GM10248 (cell line): ENCODE measurements around the gene TWF2.
"Not testable (repeated sequence)": the region's sequence is repeated elsewhere in the genome, so short reads cannot be mapped to it uniquely, and the experiment has no call there.

ENCODE experiments used
- CTCF ChIA-PET: fragments of 300-600 bp; sonication (Branson Sonifier 250); formaldehyde crosslinking; extraction: SDS; loops from one replicate; lab custom pipeline; 2021; ENCODE audit warnings: antibody characterized with exemption; lab: Yijun Ruan, JAX
- POLR2A ChIA-PET: fragments of 350-650 bp; sonication (Branson Sonifier 250); formaldehyde crosslinking; extraction: SDS; loops from one replicate; lab custom pipeline; 2020; ENCODE audit warnings: antibody characterized with exemption; lab: Yijun Ruan, JAX
- DNase-seq: peaks from one replicate; pipeline ENCODE4 v3.0.0; 2012; ENCODE audit errors: extremely low spot score
- TF ChIP-seq, protein P1 (sequence below): IDR thresholded peaks from 2 replicates; pipeline ENCODE4 v1.5.1; 2012; ENCODE audit warnings: mild to moderate bottlenecking, low read depth; ENCODE audit errors: extremely low read depth, missing control alignments, control extremely low read depth

Gene TWF2

GRCh38 chr3:52280050-52280461 is 41.1 kb upstream of the TWF2 start:
- CTCF ChIA-PET = interaction anchor here (0.9 to 5.9 kb wide), 12 partner anchors 19 to 278 kb away, joined by 3 to 44 read pairs (median 6); partner anchors contain the start of gene TWF2
- TF ChIP-seq, protein P1, sequence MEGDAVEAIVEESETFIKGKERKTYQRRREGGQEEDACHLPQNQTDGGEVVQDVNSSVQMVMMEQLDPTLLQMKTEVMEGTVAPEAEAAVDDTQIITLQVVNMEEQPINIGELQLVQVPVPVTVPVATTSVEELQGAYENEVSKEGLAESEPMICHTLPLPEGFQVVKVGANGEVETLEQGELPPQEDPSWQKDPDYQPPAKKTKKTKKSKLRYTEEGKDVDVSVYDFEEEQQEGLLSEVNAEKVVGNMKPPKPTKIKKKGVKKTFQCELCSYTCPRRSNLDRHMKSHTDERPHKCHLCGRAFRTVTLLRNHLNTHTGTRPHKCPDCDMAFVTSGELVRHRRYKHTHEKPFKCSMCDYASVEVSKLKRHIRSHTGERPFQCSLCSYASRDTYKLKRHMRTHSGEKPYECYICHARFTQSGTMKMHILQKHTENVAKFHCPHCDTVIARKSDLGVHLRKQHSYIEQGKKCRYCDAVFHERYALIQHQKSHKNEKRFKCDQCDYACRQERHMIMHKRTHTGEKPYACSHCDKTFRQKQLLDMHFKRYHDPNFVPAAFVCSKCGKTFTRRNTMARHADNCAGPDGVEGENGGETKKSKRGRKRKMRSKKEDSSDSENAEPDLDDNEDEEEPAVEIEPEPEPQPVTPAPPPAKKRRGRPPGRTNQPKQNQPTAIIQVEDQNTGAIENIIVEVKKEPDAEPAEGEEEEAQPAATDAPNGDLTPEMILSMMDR = no peak
- DNase-seq = no peak
- POLR2A ChIA-PET = interaction anchor here (1.1 kb wide), 1 partner anchor 41 kb away, joined by 3 read pairs; the partner anchor contains the start of gene TWF2

DNA sequence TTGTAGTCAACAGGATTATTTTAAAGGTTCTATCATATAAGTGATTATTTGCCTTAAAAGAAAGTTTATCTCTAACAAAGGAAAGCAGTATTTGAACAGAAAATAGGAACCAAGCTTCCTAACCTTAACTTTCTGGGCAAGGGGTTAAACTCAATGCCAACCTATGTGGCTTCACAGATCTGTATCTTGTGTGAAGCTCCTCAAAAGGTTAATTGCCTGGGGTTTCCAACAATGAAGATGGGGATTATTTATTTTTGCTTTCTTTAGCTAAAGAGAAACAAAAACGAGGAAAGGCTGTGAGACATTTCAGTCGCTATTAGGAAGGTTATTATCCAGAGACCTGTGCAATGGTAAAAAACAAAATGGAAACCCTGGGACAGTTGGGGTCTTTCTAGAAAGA is 40.6 kb upstream of the TWF2 start:
- DNase-seq = no peak
- ChIA-PET CTCF (interaction anchor here (0.9 to 5.9 kb wide), 17 partner anchors 17 to 278 kb away, joined by 3 to 44 read pairs (median 5); partner anchors contain the start of gene TWF2), POLR2A (interaction anchor here (1.3 kb wide), 1 partner anchor 32 kb away, joined by 4 read pairs; no protein-coding TSS in a partner anchor)
- TF ChIP-seq, protein P1 = no peak

DNA sequence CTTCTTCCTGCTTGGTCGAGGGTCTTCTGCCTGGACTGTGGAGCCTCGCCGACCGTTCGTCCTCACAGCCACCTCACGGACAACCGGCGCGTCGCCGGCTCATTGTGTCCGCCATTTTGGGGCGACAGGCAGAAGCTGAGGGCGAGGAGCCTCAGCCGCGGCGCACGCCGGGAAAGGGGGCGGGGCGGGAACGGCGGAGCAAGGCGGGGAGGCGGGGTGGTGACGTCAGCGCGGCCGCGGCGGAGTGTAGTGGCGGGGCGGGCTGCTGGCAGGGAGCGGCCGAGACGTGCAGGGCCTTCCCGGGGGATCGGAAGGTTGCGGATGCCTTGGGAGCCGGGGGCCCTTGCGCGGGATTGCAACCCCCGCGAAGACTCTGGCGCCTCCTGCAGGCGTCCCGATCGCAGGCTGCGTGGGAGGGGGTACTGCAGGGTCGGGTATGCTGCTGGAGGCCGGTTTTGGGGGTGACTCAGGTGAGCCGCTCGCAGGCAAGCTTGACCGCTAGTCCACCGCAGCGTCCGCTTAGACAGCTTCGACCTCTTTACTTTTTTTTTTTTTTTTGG is 39.6 kb upstream of the TWF2 start, which contains the start of gene WDR82:
TSS of gene WDR82 (minus strand) at position 140 of the 560 bp plus-strand sequence. CDS start 288 bp downstream, outside the sequence.
- DNase-seq = peak; percentile 96
- ChIA-PET CTCF (interaction anchor here (0.9 to 5.9 kb wide), 18 partner anchors 10 to 296 kb away, joined by 3 to 44 read pairs (median 6); partner anchors contain the start of genes ACY1, GLYCTK, PPM1M and TWF2), POLR2A (interaction anchor here (0.7 to 1.3 kb wide), 8 partner anchors 9 to 53 kb away, joined by 3 to 6 read pairs (median 4); partner anchors contain the start of genes GLYCTK and TLR9)
- TF ChIP-seq, protein P1 = no peak

DNA sequence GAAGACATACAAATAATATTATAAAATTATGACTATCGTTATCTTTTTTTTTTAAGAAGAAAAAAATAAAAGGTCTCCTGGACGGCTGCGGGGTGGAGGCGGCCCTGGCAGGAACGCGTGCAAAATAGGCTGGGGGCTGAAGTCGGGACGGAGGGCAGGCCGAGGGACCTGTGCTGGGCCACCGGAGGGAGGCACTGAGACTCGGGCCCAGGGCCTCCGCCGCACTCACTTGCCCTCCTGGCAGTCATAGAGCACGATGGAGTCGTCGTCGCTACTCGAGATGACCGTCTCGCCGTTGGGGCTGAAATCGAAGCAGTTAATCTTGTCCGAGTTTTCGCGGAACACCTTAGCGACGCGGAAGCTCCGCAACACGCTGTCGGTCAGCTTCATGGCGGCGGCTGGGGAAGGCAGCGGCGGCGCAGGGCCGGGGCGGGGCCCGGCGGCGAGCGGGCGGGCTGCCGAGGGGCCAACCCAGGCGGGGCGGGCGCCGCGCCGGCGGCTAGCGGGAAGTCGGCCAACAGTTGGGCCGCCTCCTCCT is 39.1 kb upstream of the TWF2 start:
- TF ChIP-seq, protein P1 = no peak
- POLR2A ChIA-PET = interaction anchor here (0.7 to 1.3 kb wide), 8 partner anchors 9 to 53 kb away, joined by 3 to 6 read pairs (median 4); partner anchors contain the start of genes GLYCTK and TLR9
- peak; percentile 66 for DNase-seq
- CTCF ChIA-PET = interaction anchor here (1.0 to 5.9 kb wide), 21 partner anchors 10 to 295 kb away, joined by 3 to 44 read pairs (median 6); partner anchors contain the start of genes ACY1, GLYCTK, PPM1M and TWF2

DNA sequence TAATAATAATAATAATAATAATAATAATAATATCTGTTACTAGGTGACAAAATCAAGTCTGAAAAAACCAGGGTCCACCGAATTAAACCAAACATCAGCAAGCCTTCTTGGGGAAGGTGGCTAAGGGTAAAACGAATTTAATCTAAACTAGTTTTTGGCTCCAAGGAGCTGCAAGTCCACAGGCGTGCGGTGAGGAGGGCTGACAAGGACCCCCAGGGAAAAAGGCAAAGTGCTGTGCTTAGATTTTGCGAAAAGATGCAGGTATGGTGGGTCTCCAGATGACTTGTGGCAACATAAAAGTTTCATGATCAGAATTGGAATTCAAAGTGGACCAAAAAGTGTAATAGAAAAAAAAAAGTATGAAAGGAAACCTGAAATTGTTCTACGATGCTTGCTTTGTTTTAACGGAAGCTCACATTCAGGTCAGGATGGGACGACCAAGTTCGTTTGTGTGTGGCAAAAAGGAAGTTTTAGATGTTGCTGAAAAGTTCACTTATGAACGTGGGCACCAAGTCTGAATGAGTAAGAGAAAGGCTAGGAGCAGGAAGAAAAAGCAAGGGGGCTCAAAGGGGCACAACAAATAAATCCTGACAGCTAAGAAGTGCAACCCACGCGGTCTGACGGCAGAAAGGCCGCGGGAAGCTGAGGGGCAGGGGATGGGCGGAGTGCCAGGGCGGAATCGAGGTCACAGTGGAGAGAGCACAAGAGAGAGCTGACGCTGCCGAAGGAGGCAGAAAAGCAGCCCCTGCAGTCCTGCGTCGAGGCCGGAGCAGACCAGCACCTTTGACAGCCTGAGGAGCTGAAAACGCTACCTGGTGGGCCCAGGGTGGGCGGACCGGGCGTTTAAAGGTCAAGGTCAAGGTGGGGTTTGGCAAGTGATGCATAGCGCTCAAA is 38.4 kb upstream of the TWF2 start:
- POLR2A ChIA-PET = interaction anchor here (0.7 to 1.3 kb wide), 6 partner anchors 10 to 37 kb away, joined by 3 to 7 read pairs (median 4); partner anchors contain the start of gene GLYCTK
- peak; percentile 66 for DNase-seq
- TF ChIP-seq, protein P1 = no peak
- CTCF ChIA-PET = interaction anchor here (0.8 to 5.9 kb wide), 17 partner anchors 9 to 294 kb away, joined by 3 to 44 read pairs (median 6); partner anchors contain the start of genes ACY1, GLYCTK and PPM1M

- CTCF ChIA-PET, DNase-seq: not testable (repeated sequence)
- POLR2A ChIA-PET = interaction anchor here (0.5 kb wide), 1 partner anchor 22 kb away, joined by 5 read pairs; no protein-coding TSS in a partner anchor
These were observed 35.8 kb upstream of the TWF2 start for GRCh38 chr3:52274781-52275180.
